PC-3 (cell line): ENCODE results near the gene HECTD2. TPM values are rescaled to one million over a fixed set of nuclear protein-coding genes. Genes with fewer than 3 reads are reported as not detected.

ENCODE experiments used
- ATAC-seq: fragments of 200-7000 bp; cut with Tn5 transposase; 2 replicates; pipeline ENCODE4 v1.9.1; 2020; ENCODE audit warnings: mild to moderate bottlenecking, moderate library complexity
- BruUV-seq: library from RNA; stranded (reverse); fragments of 400-500 nt; replicated peaks from 2 replicates; lab custom pipeline; 2021; lab: Mats Ljungman, UMichigan
- CTCF ChIA-PET: fragments of 300-600 bp; sonication (Branson Sonifier 250); formaldehyde crosslinking; loops from one replicate; lab custom pipeline; 2022; ENCODE audit warnings: antibody characterized with exemption; lab: Charles Lee
- POLR2A ChIA-PET: fragments of 300-600 bp; sonication (Branson Sonifier 250); formaldehyde crosslinking; loops from one replicate; lab custom pipeline; 2022; ENCODE audit warnings: antibody characterized with exemption; ENCODE audit not compliant: unreplicated experiment; lab: Charles Lee
- DNase-seq: peaks from one replicate; pipeline ENCODE4 v3.0.0-alpha.2; 2015
- H2AFZ ChIP-seq: fragments of 300-600 bp; sonication (generic); 2 replicates; pipeline ENCODE4 v1.6.0; 2016; ENCODE audit warnings: antibody characterized with exemption, low read length
- H3F3A ChIP-seq: fragments of 300-600 bp; sonication (generic); one replicate; pipeline ENCODE4 v1.6.0; 2017; ENCODE audit warnings: antibody characterized with exemption, low read length, control low read depth, mild to moderate bottlenecking; ENCODE audit not compliant: unreplicated experiment
- H3K27ac ChIP-seq: fragments of 300-600 bp; sonication (generic); 2 replicates; pipeline ENCODE4 v1.5.1; 2016; ENCODE audit warnings: mild to moderate bottlenecking, low read length
- H3K27me3 ChIP-seq: fragments of 300-600 bp; sonication (generic); 2 replicates; pipeline ENCODE4 v1.6.1; 2016; ENCODE audit warnings: low read length, mixed read lengths
- H3K36me3 ChIP-seq: fragments of 300-600 bp; sonication (generic); 2 replicates; pipeline ENCODE4 v1.6.1; 2016; ENCODE audit warnings: low read depth, mixed run types, low read length, mixed read lengths
- H3K4me1 ChIP-seq: fragments of 300-600 bp; sonication (generic); 2 replicates; pipeline ENCODE4 v1.5.1; 2016; ENCODE audit warnings: low read length; ENCODE audit not compliant: insufficient read depth
- H3K4me2 ChIP-seq: fragments of 300-600 bp; sonication (generic); 2 replicates; pipeline ENCODE4 v1.6.0; 2016; ENCODE audit warnings: low read length
- H3K4me3 ChIP-seq: fragments of 300-600 bp; sonication (generic); 2 replicates; pipeline ENCODE4 v1.5.1; 2016; ENCODE audit warnings: mild to moderate bottlenecking, low read length, mixed read lengths
- H3K79me2 ChIP-seq: fragments of 300-600 bp; sonication (generic); 2 replicates; pipeline ENCODE4 v1.6.1; 2017; ENCODE audit warnings: low read length, mixed read lengths
- H3K9ac ChIP-seq: fragments of 300-600 bp; sonication (generic); 2 replicates; pipeline ENCODE4 v1.6.0; 2016; ENCODE audit warnings: mild to moderate bottlenecking, low read length
- H3K9me2 ChIP-seq: fragments of 300-600 bp; sonication (generic); replicated peaks from 2 replicates; pipeline ENCODE4 v1.6.1; 2016; ENCODE audit warnings: mixed run types, low read length, mixed read lengths
- H3K9me3 ChIP-seq: fragments of 300-600 bp; sonication (generic); 2 replicates; pipeline ENCODE4 v1.6.1; 2016; ENCODE audit warnings: low read length, mixed read lengths
- H4K20me1 ChIP-seq: fragments of 300-600 bp; sonication (generic); 2 replicates; pipeline ENCODE4 v1.6.1; 2016; ENCODE audit warnings: low read length, mixed read lengths
- CTCF ChIP-seq: fragments of 300-600 bp; sonication (generic); conservative IDR thresholded peaks from 2 replicates; pipeline ENCODE4 v1.5.1; 2017; ENCODE audit warnings: antibody characterized with exemption, low read depth, mild to moderate bottlenecking, low read length
- EZH2 ChIP-seq: fragments of 300-600 bp; sonication (generic); IDR thresholded peaks from one replicate; pipeline ENCODE4 v1.6.1; 2017; ENCODE audit warnings: antibody characterized with exemption, mild to moderate bottlenecking, low read length; ENCODE audit not compliant: unreplicated experiment
- EZH2phosphoT487 ChIP-seq: fragments of 300-600 bp; sonication (generic); IDR thresholded peaks from 2 replicates; pipeline ENCODE4 v1.6.1; 2018; ENCODE audit warnings: mild to moderate bottlenecking, antibody characterized with exemption, low read length, borderline replicate concordance
- intact Hi-C: fragments of 100-400 bp; cut with micrococcal nuclease; formaldehyde crosslinking; loops from 2 replicates; pipeline ENCODE4 v1.9.0; 2023
- total RNA-seq: library from RNA; depleted of rRNA; stranded (reverse); fragments of >200 nt; gene quantifications from 2 replicates; pipeline ENCODE4 v1.2.3, GENCODE V29; 2014

The HECTD2 gene
- total RNA-seq, 1 experiment from 2014 or later = 2.9 TPM

- intact Hi-C loops = loop anchor here (10.0 kb wide), 1 partner anchor 216 kb away; the partner anchor contains the start of gene PPP1R3C
- Histone ChIP-seq H2AFZ (no peak overlapping the region), H3K79me2 (peaks cover 45% of the 10 kb centered on the region), H4K20me1 (no peaks in the 10 kb centered on the region), H3K4me3 (no peak overlapping the region), H3K9me3 (no peaks in the 10 kb centered on the region), H3K27me3 (no peaks in the 10 kb centered on the region), H3K4me2 (no peak overlapping the region), H3K9me2 (no peaks in the 10 kb centered on the region), H3K27ac (no peak overlapping the region), H3F3A (no peaks in the 10 kb centered on the region), H3K36me3 (no peaks in the 10 kb centered on the region), H3K9ac (no peak overlapping the region), H3K4me1 (peaks cover 14% of the 10 kb centered on the region)
- no TSS peak for BruUV-seq
- no peak for ATAC-seq
- POLR2A ChIA-PET = no interaction called here
- no peak for DNase-seq
- CTCF ChIA-PET = no interaction called here
- no peak for TF ChIP-seq CTCF
- no peak for TF ChIP-seq EZH2phosphoT487
- TF ChIP-seq EZH2 = no peak
These were observed 8.3 kb downstream of the HECTD2 start for GRCh38 chr10:91418416-91418815.

GRCh38 chr10:91420868-91421267, 10.7 kb downstream of the HECTD2 start:
- Histone ChIP-seq H3K4me2 (peak overlapping the region; percentile 61), H4K20me1 (no peaks in the 10 kb centered on the region), H3K9ac (no peak overlapping the region), H3K27me3 (no peaks in the 10 kb centered on the region), H3K36me3 (no peaks in the 10 kb centered on the region), H3K27ac (0 out of 2 replicates have a peak overlapping the region, but pooled peaks have one; percentile 16), H2AFZ (peak overlapping the region; percentile 47; the same call in 1 of the 2 replicates), H3K4me3 (peak overlapping the region; percentile 30; the same call in 1 of the 2 replicates), H3K9me3 (no peaks in the 10 kb centered on the region), H3K9me2 (no peaks in the 10 kb centered on the region), H3K4me1 (peaks cover 9% of the 10 kb centered on the region), H3K79me2 (peaks cover 30% of the 10 kb centered on the region), H3F3A (no peaks in the 10 kb centered on the region)
- BruUV-seq = no TSS peak
- ATAC-seq = peak; percentile 46
- intact Hi-C loops = no loop called here
- CTCF ChIA-PET = interaction anchor here (0.6 kb wide), 1 partner anchor 178 kb away, joined by 7 read pairs; no protein-coding TSS in a partner anchor
- TF ChIP-seq EZH2phosphoT487 (no peak), EZH2 (no peak), CTCF (no peak)
- POLR2A ChIA-PET = no interaction called here
- peak; percentile 59 for DNase-seq

- no peaks in the 10 kb centered on the region for H3K9me3 ChIP-seq
- H3K79me2 ChIP-seq = peaks cover 20% of the 10 kb centered on the region; the same call in 1 of the 2 replicates
- DNase-seq (no peak), ATAC-seq (no peak)
- no peaks in the 10 kb centered on the region for H3F3A ChIP-seq
- H3K27ac ChIP-seq = no peak overlapping the region
- no peaks in the 10 kb centered on the region for H3K36me3 ChIP-seq
- no TSS peak for BruUV-seq
- H3K4me2 ChIP-seq = no peak overlapping the region
- ChIA-PET CTCF (no interaction called here), POLR2A (no interaction called here)
- no peaks in the 10 kb centered on the region for H4K20me1 ChIP-seq
- TF ChIP-seq EZH2 = no peak
- intact Hi-C loops = no loop called here
- H3K9ac ChIP-seq = no peak overlapping the region
- peaks cover 9% of the 10 kb centered on the region for H3K4me1 ChIP-seq
- no peaks in the 10 kb centered on the region for H3K27me3 ChIP-seq
- H3K9me2 ChIP-seq = no peaks in the 10 kb centered on the region
- H2AFZ ChIP-seq = no peak overlapping the region
- no peak overlapping the region for H3K4me3 ChIP-seq
These were observed 12.8 kb downstream of the HECTD2 start for GRCh38 chr10:91422915-91423314.
